Endothelial cell of umbilical vein (primary cell): ENCODE measurements around the gene ADCY9. TPM values are rescaled to one million over a fixed set of nuclear protein-coding genes. Genes with fewer than 3 reads are reported as not detected.

ENCODE experiments used
- BruUV-seq: library from RNA; stranded (reverse); fragments of 400-500 nt; replicated peaks from 2 replicates; lab custom pipeline; 2021; lab: Mats Ljungman, UMichigan
- CTCF ChIA-PET: fragments of 300-600, 350-600 bp; sonication (Branson Sonifier 250); formaldehyde crosslinking; loops from one replicate; lab custom pipeline; 2021; ENCODE audit warnings: antibody characterized with exemption, inconsistent platforms; lab: Charles Lee
- POLR2A ChIA-PET: fragments of 300-600, 350-600 bp; sonication (Branson Sonifier 250); formaldehyde crosslinking; loops from one replicate; lab custom pipeline; 2021; ENCODE audit warnings: antibody characterized with exemption, inconsistent platforms; lab: Charles Lee
- DNase-seq: peaks from one replicate; pipeline ENCODE4 v3.0.0-alpha.2; 2011; ENCODE audit warnings: low read depth, low spot score
- FAIRE-seq: peaks from 2 replicates; lab custom pipeline; 2011; peaks lifted over from hg19 to GRCh38; lab: Jason Lieb, UNC
- H2AFZ ChIP-seq: 2 replicates; pipeline ENCODE4 v1.6.0; 2012; ENCODE audit warnings: low read depth, low read length, control low read depth, inconsistent platforms
- H3K27ac ChIP-seq: 2 replicates; pipeline ENCODE4 v1.5.1; 2011; ENCODE audit warnings: low read depth, mild to moderate bottlenecking, control low read depth, low read length, moderate library complexity; ENCODE audit not compliant: insufficient read depth
- H3K27me3 ChIP-seq, 2 experiments: 2 replicates each; pipeline versions ENCODE4 v1.6.0 to v1.6.1; 2011; ENCODE audit warnings: low read length in 2 of 2, mixed read lengths in 1 of 2; ENCODE audit not compliant: control insufficient read depth in 2 of 2, insufficient read depth in 2 of 2
- H3K36me3 ChIP-seq, 2 experiments: 2 replicates in 1 of 2; 3 replicates in 1 of 2; pipeline ENCODE4 v1.5.1; 2011; ENCODE audit warnings: low read length in 2 of 2, mild to moderate bottlenecking in 1 of 2, moderate library complexity in 1 of 2; ENCODE audit not compliant: control insufficient read depth in 2 of 2, insufficient read depth in 2 of 2; ENCODE audit errors: extremely low read depth in 1 of 2
- H3K4me1 ChIP-seq: 3 replicates; pipeline ENCODE4 v1.5.1; 2011; ENCODE audit warnings: mild to moderate bottlenecking, low read length; ENCODE audit not compliant: control insufficient read depth, insufficient read depth; ENCODE audit errors: extremely low read depth
- H3K4me2 ChIP-seq: 2 replicates; pipeline ENCODE4 v1.6.1; 2011; ENCODE audit warnings: low read length, control low read depth, mixed read lengths; ENCODE audit not compliant: insufficient read depth
- H3K4me3 ChIP-seq, 3 experiments: fragments of 200-600 bp in 1 of 3; sonication (generic), shearing (Covaris generic) in 1 of 3; replicated peaks in 1 of 3; 2 replicates each; pipeline ENCODE4 v1.5.1; 2011 to 2016; ENCODE audit warnings: control low read depth in 3 of 3, low read length in 3 of 3, mild to moderate bottlenecking in 2 of 3, inconsistent platforms in 1 of 3, low read depth in 1 of 3, moderate library complexity in 1 of 3; ENCODE audit not compliant: insufficient read depth in 1 of 3
- H3K79me2 ChIP-seq: 2 replicates; pipeline ENCODE4 v1.6.0; 2012; ENCODE audit warnings: low read length, inconsistent platforms; ENCODE audit not compliant: control insufficient read depth, insufficient read depth
- H3K9ac ChIP-seq: replicated peaks from 2 replicates; pipeline ENCODE3; 2011; ENCODE audit warnings: low read length, control low read depth; ENCODE audit not compliant: insufficient read depth; ENCODE audit errors: extremely low read depth
- H3K9me1 ChIP-seq: replicated peaks from 3 replicates; pipeline ENCODE4 v1.6.0; 2011; ENCODE audit warnings: mild to moderate bottlenecking, low read length; ENCODE audit not compliant: control insufficient read depth, insufficient read depth; ENCODE audit errors: extremely low read depth
- H3K9me3 ChIP-seq: replicated peaks from 2 replicates; pipeline ENCODE4 v1.5.1; 2012; ENCODE audit warnings: low read length, inconsistent platforms; ENCODE audit not compliant: control insufficient read depth, insufficient read depth
- H4K20me1 ChIP-seq: replicated peaks from 2 replicates; pipeline ENCODE3; 2011; ENCODE audit warnings: mild to moderate bottlenecking, low read length; ENCODE audit not compliant: control insufficient read depth, insufficient read depth; ENCODE audit errors: extremely low read depth
- EZH2 ChIP-seq: IDR thresholded peaks from 2 replicates; pipeline ENCODE4 v1.6.1; 2012; ENCODE audit warnings: borderline replicate concordance, low read depth, mild to moderate bottlenecking, moderate library complexity, low read length, inconsistent platforms; ENCODE audit not compliant: severe bottlenecking
- FOS ChIP-seq: IDR thresholded peaks from 2 replicates; pipeline ENCODE4 v1.6.1; 2011; ENCODE audit warnings: mild to moderate bottlenecking, low read length, moderate library complexity, borderline replicate concordance; ENCODE audit not compliant: insufficient read depth
- GATA2 ChIP-seq: IDR thresholded peaks from 2 replicates; pipeline ENCODE4 v1.7.0; 2011; ENCODE audit warnings: low read depth, mild to moderate bottlenecking, moderate library complexity, mixed read lengths, low read length; ENCODE audit not compliant: insufficient read length, insufficient read depth
- JUN ChIP-seq: IDR thresholded peaks from 2 replicates; pipeline ENCODE4 v1.6.1; 2011; ENCODE audit warnings: borderline replicate concordance, low read depth; ENCODE audit not compliant: insufficient read length, insufficient read depth
- MAX ChIP-seq: IDR thresholded peaks from 2 replicates; pipeline ENCODE4 v1.6.1; 2011; ENCODE audit not compliant: insufficient read depth, insufficient read length
- MYC ChIP-seq: IDR thresholded peaks from one replicate; pipeline ENCODE4 v1.6.1; 2011; ENCODE audit warnings: mild to moderate bottlenecking, low read depth, low read length
- POLR2A ChIP-seq: IDR thresholded peaks from 2 replicates; pipeline ENCODE4 v1.6.1; 2012; ENCODE audit warnings: low read depth, mild to moderate bottlenecking, control low read depth, low read length
- POLR2AphosphoS5 ChIP-seq: IDR thresholded peaks from 2 replicates; pipeline ENCODE4 v1.6.1; 2012; ENCODE audit warnings: low read depth, mild to moderate bottlenecking, control low read depth, low read length, moderate library complexity; ENCODE audit not compliant: insufficient read depth
- dilution Hi-C: fragments of 300-500 bp; cut with MboI; formaldehyde crosslinking; loops from one replicate; pipeline ENCODE4 v1.15.0; 2019; ENCODE audit warnings: low sequenced_read_pairs; ENCODE audit not compliant: extremely low pct_ligation_motif_present
- intact Hi-C: fragments of 100-400 bp; cut with micrococcal nuclease; formaldehyde crosslinking; loops from one replicate; pipeline ENCODE4 v1.10.0; 2022
- polyA plus RNA-seq, 4 experiments: library from polyadenylated mRNA; depleted of rRNA in 3 of 4; stranded (reverse) in 3 of 4; unstranded in 1 of 4; fragments of >200 nt; gene quantifications; 2 replicates each; pipeline versions ENCODE4 v1.2.1 to v1.2.3, GENCODE V29; 2011 to 2012; ENCODE audit warnings: missing spikeins in 1 of 4
- total RNA-seq: library from RNA; stranded (reverse); gene quantifications from 2 replicates; pipeline ENCODE4 v1.2.3, GENCODE V29; 2021
- TF ChIP-seq, protein P1 (sequence below), 2 donors: IDR thresholded peaks; 1 replicate in 1 of 2; 2 replicates in 1 of 2; pipeline ENCODE4 v1.5.1; 2011; ENCODE audit warnings: low read length in 2 of 2, mild to moderate bottlenecking in 2 of 2, moderate library complexity in 2 of 2, control low read depth in 1 of 2, inconsistent platforms in 1 of 2, low read depth in 1 of 2; ENCODE audit not compliant: insufficient read depth in 1 of 2; ENCODE audit errors: extremely low read depth in 1 of 2

The ADCY9 gene
- total and polyA plus RNA-seq, 2 donors (not counting 3 experiments of a cell fraction or from before 2014, with no cell fraction given), result 6.8 to 14.0 TPM

- FAIRE-seq, result no peak
- Histone ChIP-seq H3K27ac (no peak overlapping the region), H3K9me1 (no peaks in the 10 kb centered on the region), H3K27me3 (no peaks in the 10 kb centered on the region), H3K4me2 (no peak overlapping the region), H4K20me1 (no peaks in the 10 kb centered on the region), H3K4me3 (no peak overlapping the region), H3K4me1 (peaks cover 23% of the 10 kb centered on the region), H3K79me2 (no peaks in the 10 kb centered on the region), H3K9me3 (no peaks in the 10 kb centered on the region), H2AFZ (no peak overlapping the region), H3K9ac (no peak overlapping the region), H3K36me3 (no peaks in the 10 kb centered on the region)
- POLR2A ChIA-PET, result no interaction called here
- TF ChIP-seq POLR2AphosphoS5 (no peak), MAX (no peak), JUN (no peak), FOS (no peak), EZH2 (no peak), POLR2A (no peak), GATA2 (no peak), MYC (no peak)
- TF ChIP-seq, protein P1, sequence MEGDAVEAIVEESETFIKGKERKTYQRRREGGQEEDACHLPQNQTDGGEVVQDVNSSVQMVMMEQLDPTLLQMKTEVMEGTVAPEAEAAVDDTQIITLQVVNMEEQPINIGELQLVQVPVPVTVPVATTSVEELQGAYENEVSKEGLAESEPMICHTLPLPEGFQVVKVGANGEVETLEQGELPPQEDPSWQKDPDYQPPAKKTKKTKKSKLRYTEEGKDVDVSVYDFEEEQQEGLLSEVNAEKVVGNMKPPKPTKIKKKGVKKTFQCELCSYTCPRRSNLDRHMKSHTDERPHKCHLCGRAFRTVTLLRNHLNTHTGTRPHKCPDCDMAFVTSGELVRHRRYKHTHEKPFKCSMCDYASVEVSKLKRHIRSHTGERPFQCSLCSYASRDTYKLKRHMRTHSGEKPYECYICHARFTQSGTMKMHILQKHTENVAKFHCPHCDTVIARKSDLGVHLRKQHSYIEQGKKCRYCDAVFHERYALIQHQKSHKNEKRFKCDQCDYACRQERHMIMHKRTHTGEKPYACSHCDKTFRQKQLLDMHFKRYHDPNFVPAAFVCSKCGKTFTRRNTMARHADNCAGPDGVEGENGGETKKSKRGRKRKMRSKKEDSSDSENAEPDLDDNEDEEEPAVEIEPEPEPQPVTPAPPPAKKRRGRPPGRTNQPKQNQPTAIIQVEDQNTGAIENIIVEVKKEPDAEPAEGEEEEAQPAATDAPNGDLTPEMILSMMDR (IDR thresholded peaks at IDR 0.05; ENCODE audit: extremely low read depth in 1 of 2, insufficient read depth in 1 of 2, low read depth in 1 of 2, low read length in 2 of 2), result no peak
- no TSS peak for BruUV-seq
- intact Hi-C loops, result loop anchor here (10.0 kb wide), 1 partner anchor 239 kb away; no protein-coding TSS in a partner anchor
- dilution Hi-C loops, result no loop called here
- DNase-seq, result no peak
- CTCF ChIA-PET, result interaction anchor here (1.0 kb wide), 1 partner anchor 256 kb away, joined by 3 read pairs; no protein-coding TSS in a partner anchor
Measured at GRCh38 chr16:4016005-4016352, 100.3 kb downstream of the ADCY9 start.
